ENCODE results near the gene MYO16.

The MYO16 gene

DNA sequence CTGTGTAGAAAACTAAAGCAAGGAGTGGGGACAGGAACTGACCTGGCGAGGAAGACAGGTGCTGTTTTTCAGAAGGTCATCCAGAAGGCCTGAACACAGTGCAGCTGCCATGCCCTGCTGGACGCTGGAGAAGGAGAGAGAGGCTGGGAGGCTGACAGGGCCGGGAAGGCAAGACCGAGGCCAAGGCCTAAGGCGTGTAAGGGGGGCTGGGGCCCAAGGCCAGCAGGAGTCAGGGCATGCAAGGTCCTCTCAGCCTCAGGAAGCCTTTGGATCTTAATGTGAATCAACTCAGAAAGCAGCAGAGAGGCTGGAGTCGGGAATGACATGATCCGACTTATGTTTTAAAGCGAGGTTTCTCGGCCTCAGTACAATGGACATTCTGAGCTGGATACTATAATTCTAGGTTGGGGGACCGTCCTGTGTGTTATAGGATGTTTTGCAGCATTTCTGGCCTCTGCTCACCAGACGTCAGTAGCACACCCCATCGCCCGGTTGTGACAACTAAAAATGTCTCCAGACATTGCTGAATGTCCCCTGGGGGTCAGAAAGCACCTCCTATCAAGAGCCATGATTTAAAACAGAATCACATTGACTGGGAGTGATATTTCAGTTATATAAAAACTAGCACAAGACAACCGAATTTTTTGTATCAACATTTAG is 530.4 kb downstream of the MYO16 start:
- in situ Hi-C loops (cut with HindIII; ENCODE audit: low sequenced_read_pairs), result no loop called here

GRCh38 chr13:109160357-109160756 is 530.9 kb downstream of the MYO16 start:
- in situ Hi-C loops (cut with HindIII; ENCODE audit: low sequenced_read_pairs), result no loop called here

DNA sequence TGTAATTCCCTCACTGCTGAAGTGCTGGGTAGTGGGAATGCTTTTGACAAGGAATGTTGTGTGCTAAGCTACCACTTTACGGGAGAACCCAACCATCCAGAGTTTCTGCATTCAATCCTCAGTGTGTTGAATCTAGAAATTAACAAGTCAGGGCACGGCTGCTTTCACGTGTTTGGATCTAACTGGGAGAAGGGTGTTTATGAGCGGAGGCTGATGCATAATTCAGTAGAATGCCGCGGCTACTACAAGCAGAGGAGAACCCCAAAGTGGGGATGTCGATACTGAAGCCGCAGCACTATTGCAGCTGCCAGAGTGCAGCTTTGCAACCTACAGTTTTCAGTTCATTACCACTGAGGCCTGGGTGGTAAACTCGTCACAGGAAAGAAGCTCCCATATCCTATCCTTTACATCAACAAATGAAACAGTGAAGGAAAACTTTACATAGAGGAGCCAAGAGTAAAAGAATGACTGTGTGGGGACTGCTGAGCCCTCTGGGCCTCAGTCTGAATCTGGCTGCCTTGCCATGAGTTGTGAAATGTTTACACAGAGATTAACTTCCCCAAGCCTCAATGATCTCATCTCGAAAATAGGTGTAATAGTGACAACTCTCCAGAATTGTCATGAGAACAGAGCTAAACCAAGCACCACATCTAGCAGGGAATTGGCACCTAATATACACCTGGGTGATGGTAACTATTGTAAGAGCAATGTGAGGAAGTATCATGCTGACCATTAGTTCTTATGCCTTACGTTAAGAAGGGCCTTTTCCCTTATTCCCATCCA is 531.7 kb downstream of the MYO16 start:
- in situ Hi-C loops (cut with HindIII; ENCODE audit: low sequenced_read_pairs), result no loop called here

GRCh38 chr13:109162248-109163036 is 533.0 kb downstream of the MYO16 start:
- in situ Hi-C loops (cut with HindIII; ENCODE audit: low sequenced_read_pairs), result no loop called here

DNA sequence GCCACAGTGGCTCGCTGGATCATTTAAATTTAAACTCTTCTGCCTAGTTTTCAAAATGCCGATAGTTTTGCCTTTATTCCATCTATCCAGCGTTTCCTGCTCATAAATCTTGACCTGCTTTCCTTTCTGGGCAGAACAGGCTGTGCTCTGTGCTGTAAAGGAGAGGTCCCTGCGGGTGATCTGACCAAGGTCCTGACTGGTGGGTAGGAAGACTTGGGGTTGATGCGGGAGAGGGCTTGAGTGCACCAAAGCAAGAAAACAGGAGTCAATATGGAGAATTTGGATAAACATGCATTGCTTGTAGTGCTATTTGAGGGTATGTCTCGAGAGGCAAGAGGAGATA is 533.6 kb downstream of the MYO16 start:
- in situ Hi-C loops (cut with HindIII; ENCODE audit: low sequenced_read_pairs), result no loop called here

- in situ Hi-C loops (cut with HindIII; ENCODE audit: low sequenced_read_pairs), result no loop called here
These were observed 536.0 kb downstream of the MYO16 start for GRCh38 chr13:109165417-109165904.

GRCh38 chr13:109166804-109167203 is 537.4 kb downstream of the MYO16 start:
- in situ Hi-C loops (cut with HindIII; ENCODE audit: low sequenced_read_pairs), result no loop called here

DNA sequence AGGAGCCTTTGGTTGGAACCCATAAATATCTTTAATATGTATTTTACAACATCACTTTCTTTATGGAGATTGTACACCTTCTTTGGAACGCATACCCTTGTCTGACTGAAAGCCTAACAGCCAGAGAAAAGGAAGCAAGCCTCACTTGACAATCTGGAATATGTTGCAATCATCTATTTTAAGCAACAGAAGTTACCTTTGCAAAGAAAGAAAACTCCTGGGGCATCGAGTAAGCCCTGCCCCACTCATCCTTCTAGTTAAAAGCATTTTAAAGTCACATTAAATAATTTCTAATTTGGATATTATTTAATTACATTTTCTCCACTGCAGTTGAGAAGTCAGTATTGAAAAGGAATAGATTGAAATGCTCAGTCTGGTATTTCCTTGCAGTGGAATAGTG is 542.7 kb downstream of the MYO16 start:
- in situ Hi-C loops (cut with HindIII; ENCODE audit: low sequenced_read_pairs), result no loop called here

- in situ Hi-C loops (cut with HindIII; ENCODE audit: low sequenced_read_pairs), result no loop called here
These were observed 546.3 kb downstream of the MYO16 start for GRCh38 chr13:109175666-109176065.

DNA sequence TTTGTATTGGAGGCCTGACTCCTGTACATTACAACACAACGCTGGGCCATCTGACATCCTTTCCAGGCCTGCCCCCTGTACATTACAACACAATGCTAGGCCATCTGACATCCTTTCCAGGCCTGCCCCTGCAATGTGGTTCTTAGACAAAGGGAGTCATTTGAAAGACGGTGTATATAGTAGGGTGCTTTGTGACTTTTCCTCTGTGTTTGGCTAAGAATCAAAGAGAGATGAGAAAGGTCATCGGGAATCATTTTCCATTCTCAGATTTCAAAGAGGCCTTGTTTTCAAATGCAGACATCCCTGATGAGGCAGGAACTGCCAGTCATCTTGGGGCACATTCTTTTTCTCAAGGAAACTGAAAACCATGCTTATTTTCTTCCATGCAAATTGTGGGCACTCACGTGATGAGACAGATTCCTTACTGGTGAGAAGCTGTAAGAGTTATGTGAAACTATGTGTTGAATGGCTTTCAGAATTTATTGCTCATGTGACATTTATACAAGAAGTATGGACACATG is 551.6 kb downstream of the MYO16 start:
- in situ Hi-C loops (cut with HindIII; ENCODE audit: low sequenced_read_pairs), result no loop called here

DNA sequence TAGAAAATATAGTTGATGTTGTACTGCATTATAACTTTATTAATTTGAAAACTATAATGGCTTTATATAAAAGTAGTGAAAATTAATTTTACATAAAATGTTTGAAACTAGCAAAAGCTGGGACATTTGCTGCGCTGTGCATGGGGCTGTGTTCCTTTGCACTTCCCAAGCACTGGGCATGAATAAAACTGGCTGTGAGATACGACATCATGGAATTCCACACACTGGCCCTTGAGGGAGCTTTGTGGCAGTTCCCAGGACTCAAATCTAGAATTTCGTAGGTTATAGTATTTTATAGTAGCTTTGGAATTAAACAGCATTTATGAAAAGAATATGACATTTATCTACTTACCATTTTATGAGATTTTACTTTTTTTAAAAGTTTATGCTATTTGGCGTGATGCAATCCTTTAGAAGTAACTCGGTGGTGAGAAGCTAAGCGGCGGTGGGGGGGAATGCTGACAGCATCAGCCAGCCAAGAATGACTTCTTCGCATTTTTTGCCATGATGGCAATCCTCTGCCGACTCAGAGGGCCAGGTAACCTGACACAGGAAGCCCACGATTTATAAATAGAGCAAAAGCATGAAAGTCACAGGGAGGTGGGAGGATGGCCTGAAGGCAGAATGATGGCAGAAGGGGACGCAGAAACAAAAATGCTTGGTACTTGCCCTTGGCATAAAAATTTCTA is 553.5 kb downstream of the MYO16 start:
- in situ Hi-C loops (cut with HindIII; ENCODE audit: low sequenced_read_pairs), result no loop called here

GRCh38 chr13:109191413-109191812 is 562.0 kb downstream of the MYO16 start:
- in situ Hi-C loops (cut with HindIII; ENCODE audit: low sequenced_read_pairs), result no loop called here

GRCh38 chr13:109192306-109192705 is 562.9 kb downstream of the MYO16 start:
- in situ Hi-C loops (cut with HindIII; ENCODE audit: low sequenced_read_pairs), result no loop called here

- in situ Hi-C loops (cut with HindIII; ENCODE audit: low sequenced_read_pairs), result no loop called here
These were observed 567.5 kb downstream of the MYO16 start for GRCh38 chr13:109196948-109197347.

GRCh38 chr13:109198585-109198984 is 569.2 kb downstream of the MYO16 start:
- in situ Hi-C loops (cut with HindIII; ENCODE audit: low sequenced_read_pairs), result no loop called here

- in situ Hi-C loops (cut with HindIII; ENCODE audit: low sequenced_read_pairs), result no loop called here
These were observed 569.9 kb downstream of the MYO16 start for GRCh38 chr13:109199280-109199679.

- in situ Hi-C loops (cut with HindIII; ENCODE audit: low sequenced_read_pairs), result no loop called here
These were observed 571.1 kb downstream of the MYO16 start for GRCh38 chr13:109200556-109200955.

DNA sequence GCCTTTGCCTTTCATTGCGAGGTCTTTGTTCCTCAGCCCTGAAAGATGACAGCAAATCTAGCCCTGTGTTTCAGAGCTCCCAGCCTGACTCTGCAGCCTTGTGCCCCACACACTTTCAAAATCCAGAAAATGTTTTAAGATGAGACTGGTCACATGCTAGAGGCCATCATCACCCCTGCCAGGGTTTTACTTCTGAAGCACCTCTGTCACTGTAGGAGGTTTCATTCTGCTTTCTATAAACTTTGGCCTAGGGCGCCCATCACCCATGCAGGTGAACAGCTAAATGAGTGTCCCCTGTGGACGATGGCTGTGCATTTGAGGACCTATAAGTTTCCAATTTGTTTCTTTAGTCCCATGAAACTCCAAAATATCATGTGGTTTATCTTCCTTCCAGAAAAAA is 574.2 kb downstream of the MYO16 start:
- in situ Hi-C loops (cut with HindIII; ENCODE audit: low sequenced_read_pairs), result no loop called here

GRCh38 chr13:109204252-109204651 is 574.8 kb downstream of the MYO16 start:
- in situ Hi-C loops (cut with HindIII; ENCODE audit: low sequenced_read_pairs), result no loop called here

DNA sequence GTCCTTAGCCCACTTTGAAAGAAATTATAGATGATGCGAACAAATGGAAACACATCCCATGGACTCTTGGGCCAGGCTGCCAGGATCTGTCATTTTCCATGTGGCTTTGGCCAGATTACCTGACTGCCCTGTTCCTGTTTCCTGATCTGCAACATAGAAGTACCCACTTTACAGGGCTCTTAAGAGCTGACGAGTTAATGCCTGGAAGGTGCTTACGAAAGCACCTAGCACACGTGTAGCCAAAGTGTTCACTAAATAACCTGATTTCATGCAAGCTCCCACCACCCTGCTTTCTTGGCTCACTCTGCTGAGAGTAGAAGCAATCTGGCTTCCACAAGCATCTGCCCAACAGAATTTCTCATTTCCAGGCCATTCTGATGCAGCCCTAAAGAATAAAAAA is 575.2 kb downstream of the MYO16 start:
- in situ Hi-C loops (cut with HindIII; ENCODE audit: low sequenced_read_pairs), result loop anchor here (5.0 kb wide), 1 partner anchor 53 kb away; no protein-coding TSS in a partner anchor

GRCh38 chr13:109205315-109205714 is 575.9 kb downstream of the MYO16 start:
- in situ Hi-C loops (cut with HindIII; ENCODE audit: low sequenced_read_pairs), result loop anchor here (5.0 kb wide), 1 partner anchor 52 kb away; no protein-coding TSS in a partner anchor
